H9 (cell line): ENCODE data around the gene XCR1. TPM values are rescaled to one million over a fixed set of nuclear protein-coding genes. Genes with fewer than 3 reads are reported as not detected.

Source experiments
- DNase-seq: peaks from one replicate; pipeline ENCODE4 v3.0.0-alpha.2; 2017
- H2AFZ ChIP-seq: one replicate; pipeline ENCODE4 v1.6.1; 2013; ENCODE audit warnings: mild to moderate bottlenecking, low read length, control low read depth, moderate library complexity
- H2AK5ac ChIP-seq: 2 replicates; pipeline ENCODE4 v1.6.1; 2013; ENCODE audit warnings: low read length, control low read depth, mixed read lengths; ENCODE audit not compliant: insufficient read length
- H2BK120ac ChIP-seq: one replicate; pipeline ENCODE4 v1.6.1; 2013; ENCODE audit warnings: low read depth, mild to moderate bottlenecking, low read length, control low read depth, inconsistent platforms; ENCODE audit not compliant: poor library complexity, severe bottlenecking
- H2BK12ac ChIP-seq: 2 replicates; pipeline ENCODE4 v1.6.1; 2013; ENCODE audit warnings: low read length, control low read depth, mixed read lengths, low read depth; ENCODE audit not compliant: insufficient read length
- H2BK15ac ChIP-seq: 2 replicates; pipeline ENCODE4 v1.6.1; 2013; ENCODE audit warnings: low read depth, low read length, control low read depth
- H2BK20ac ChIP-seq: one replicate; pipeline ENCODE4 v1.6.1; 2013; ENCODE audit warnings: low read depth, mild to moderate bottlenecking, low read length, control low read depth, inconsistent platforms; ENCODE audit not compliant: poor library complexity, severe bottlenecking
- H2BK5ac ChIP-seq: 2 replicates; pipeline ENCODE4 v1.6.1; 2013; ENCODE audit warnings: low read length, control low read depth, mixed read lengths; ENCODE audit not compliant: insufficient read length
- H3K14ac ChIP-seq: 2 replicates; pipeline ENCODE4 v1.6.1; 2013; ENCODE audit warnings: low read length, control low read depth; ENCODE audit not compliant: insufficient read depth
- H3K18ac ChIP-seq: 2 replicates; pipeline ENCODE4 v1.6.1; 2013; ENCODE audit warnings: low read depth, mild to moderate bottlenecking, mixed read lengths, low read length, control low read depth; ENCODE audit not compliant: insufficient read length
- H3K23ac ChIP-seq: 2 replicates; pipeline ENCODE4 v1.6.1; 2013; ENCODE audit warnings: low read length, control low read depth, mixed read lengths, low read depth; ENCODE audit not compliant: insufficient read length
- H3K23me2 ChIP-seq: 2 replicates; pipeline ENCODE4 v1.6.1; 2013; ENCODE audit warnings: low read depth, mild to moderate bottlenecking, mixed read lengths, low read length, control low read depth; ENCODE audit not compliant: insufficient read length, poor library complexity, severe bottlenecking
- H3K27ac ChIP-seq: 2 replicates; pipeline ENCODE4 v1.5.1; 2013; ENCODE audit warnings: low read length, control low read depth, mixed read lengths, low read depth; ENCODE audit not compliant: insufficient read length
- H3K27me3 ChIP-seq: 2 replicates; pipeline ENCODE4 v1.6.1; 2013; ENCODE audit warnings: low read length, control low read depth, inconsistent platforms; ENCODE audit not compliant: insufficient read depth
- H3K4ac ChIP-seq: 2 replicates; pipeline ENCODE4 v1.6.1; 2013; ENCODE audit warnings: low read depth, mild to moderate bottlenecking, control low read depth, inconsistent platforms, low read length, moderate library complexity
- H3K4me1 ChIP-seq: 2 replicates; pipeline ENCODE4 v1.6.1; 2013; ENCODE audit warnings: low read length, control low read depth, inconsistent platforms; ENCODE audit not compliant: insufficient read depth
- H3K4me2 ChIP-seq: 2 replicates; pipeline ENCODE4 v1.6.1; 2013; ENCODE audit warnings: low read length, control low read depth, mixed read lengths; ENCODE audit not compliant: insufficient read length, insufficient read depth
- H3K56ac ChIP-seq: 2 replicates; pipeline ENCODE4 v1.6.1; 2013; ENCODE audit warnings: low read depth, mild to moderate bottlenecking, mixed read lengths, low read length, control low read depth; ENCODE audit not compliant: insufficient read length
- H3K79me1 ChIP-seq: 2 replicates; pipeline ENCODE4 v1.6.1; 2013; ENCODE audit warnings: low read depth, mild to moderate bottlenecking, moderate library complexity, low read length, control low read depth, inconsistent platforms; ENCODE audit not compliant: insufficient read depth, poor library complexity, severe bottlenecking
- H3K79me2 ChIP-seq: 2 replicates; pipeline ENCODE4 v1.6.1; 2013; ENCODE audit warnings: low read length, control low read depth, inconsistent platforms; ENCODE audit not compliant: insufficient read depth
- H3K9ac ChIP-seq: 2 replicates; pipeline ENCODE4 v1.6.1; 2013; ENCODE audit warnings: low read length, control low read depth, mixed read lengths; ENCODE audit not compliant: insufficient read length; ENCODE audit errors: extremely low read depth
- H3K9me3 ChIP-seq: one replicate; pipeline ENCODE4 v1.6.1; 2013; ENCODE audit warnings: low read depth, low read length, inconsistent platforms; ENCODE audit not compliant: control insufficient read depth
- H3T11ph ChIP-seq: one replicate; pipeline ENCODE4 v1.6.1; 2013; ENCODE audit warnings: mild to moderate bottlenecking, low read length, control low read depth, inconsistent platforms
- H4K20me1 ChIP-seq: one replicate; pipeline ENCODE4 v1.6.1; 2013; ENCODE audit not compliant: control insufficient read depth, insufficient read length, insufficient read depth
- H4K5ac ChIP-seq: 2 replicates; pipeline ENCODE4 v1.6.1; 2013; ENCODE audit warnings: low read depth, mild to moderate bottlenecking, mixed read lengths, low read length, control low read depth; ENCODE audit not compliant: insufficient read length
- H4K8ac ChIP-seq: replicated peaks from 2 replicates; pipeline ENCODE4 v1.6.1; 2013; ENCODE audit warnings: low read length, control low read depth, mixed read lengths, low read depth; ENCODE audit not compliant: insufficient read length
- H4K91ac ChIP-seq: 2 replicates; pipeline ENCODE4 v1.6.1; 2013; ENCODE audit warnings: low read depth, mild to moderate bottlenecking, moderate library complexity, mixed read lengths, low read length, control low read depth; ENCODE audit not compliant: insufficient read length
- H3K27ac Mint-ChIP-seq, 3 experiments: 2 replicates in 2 of 3; 3 replicates in 1 of 3; pipeline ENCODE4 v1.8.0; 2020 to 2021; ENCODE audit warnings: mixed read lengths in 3 of 3, mild to moderate bottlenecking in 1 of 3, moderate library complexity in 1 of 3
- H3K27me3 Mint-ChIP-seq: 2 replicates; pipeline ENCODE4 v1.8.0; 2021; ENCODE audit warnings: low read depth, mild to moderate bottlenecking, moderate library complexity, mixed read lengths
- H3K36me3 Mint-ChIP-seq, 3 experiments: 2 replicates in 2 of 3; 3 replicates in 1 of 3; pipeline ENCODE4 v1.8.0; 2020 to 2021; ENCODE audit warnings: low read depth in 3 of 3, mixed read lengths in 3 of 3; ENCODE audit not compliant: insufficient read depth in 1 of 3
- H3K4me1 Mint-ChIP-seq, 2 experiments: 2 replicates each; pipeline ENCODE4 v1.8.0; 2020; ENCODE audit warnings: mixed read lengths in 2 of 2
- H3K4me3 Mint-ChIP-seq, 2 experiments: 2 replicates in 1 of 2; 3 replicates in 1 of 2; pipeline ENCODE4 v1.8.0; 2020 to 2021; ENCODE audit warnings: mild to moderate bottlenecking in 2 of 2, mixed read lengths in 2 of 2, moderate library complexity in 1 of 2
- H3K9me3 Mint-ChIP-seq, 2 experiments: 2 replicates in 1 of 2; 3 replicates in 1 of 2; pipeline ENCODE4 v1.8.0; 2020; ENCODE audit warnings: mild to moderate bottlenecking in 2 of 2, mixed read lengths in 2 of 2, moderate library complexity in 1 of 2
- WGBS: extraction: QIAGEN DNeasy Blood & Tissue Kit; methylation state at CpG from one replicate; pipeline ENCODE4 v1.1.7; 2013; ENCODE audit warnings: missing lambda C conversion rate, low lambda C conversion rate, mixed read lengths; ENCODE audit not compliant: insufficient read length; ENCODE audit errors: extremely low coverage; 5-methylcytosine and 5-hydroxymethylcytosine counted together
- total RNA-seq: library from RNA; stranded (reverse); gene quantifications from 2 replicates; pipeline ENCODE4 v1.2.1, GENCODE V29; 2021
- TF ChIP-seq, protein P1 (sequence below): fragments of 200-600 bp; sonication (generic); conservative IDR thresholded peaks from 3 replicates; pipeline ENCODE4 v1.8.0; 2021; ENCODE audit warnings: antibody characterized with exemption, mild to moderate bottlenecking

Gene XCR1
- total RNA-seq, 1 experiment from 2014 or later, result not detected

- Histone ChIP-seq H3K23me2 (no peaks in the 10 kb centered on the region), H2BK12ac (no peak overlapping the region), H3K4me1 (no peaks in the 10 kb centered on the region), H2AK5ac (no peak overlapping the region), H2BK20ac (no peak overlapping the region), H3K56ac (no peak overlapping the region), H3K79me2 (no peaks in the 10 kb centered on the region), H3K79me1 (no peaks in the 10 kb centered on the region), H3K9me3 (peaks cover 8% of the 10 kb centered on the region), H3K4me2 (no peak overlapping the region), H3T11ph (no peak overlapping the region), H4K8ac (no peak overlapping the region), H2AFZ (no peak overlapping the region), H4K20me1 (no peaks in the 10 kb centered on the region), H3K27me3 (no peaks in the 10 kb centered on the region), H4K5ac (no peak overlapping the region), H3K18ac (no peak overlapping the region), H3K9ac (no peak overlapping the region), H3K4ac (no peak overlapping the region), H3K14ac (no peak overlapping the region), H2BK120ac (no peak overlapping the region), H2BK5ac (no peak overlapping the region), H3K23ac (no peak overlapping the region), H3K27ac (no peak overlapping the region), H2BK15ac (no peak overlapping the region), H4K91ac (no peak overlapping the region)
- no peak for DNase-seq
- no CpG with 5 or more reads among the region's 6 CpGs for WGBS
- no peak overlapping the region for H3K27ac Mint-ChIP-seq
- no peaks in the 10 kb centered on the region for H3K4me1 Mint-ChIP-seq
- H3K27me3 Mint-ChIP-seq, result no peaks in the 10 kb centered on the region
- peaks cover 0 to 8% (median 6%) of the 10 kb centered on the region in 3 experiments; a peak in 4 of 7 replicates for H3K36me3 Mint-ChIP-seq
- H3K4me3 Mint-ChIP-seq, result no peak overlapping the region
- H3K9me3 Mint-ChIP-seq, result peaks cover 15 to 17% of the 10 kb centered on the region in 2 experiments
- TF ChIP-seq, protein P1, sequence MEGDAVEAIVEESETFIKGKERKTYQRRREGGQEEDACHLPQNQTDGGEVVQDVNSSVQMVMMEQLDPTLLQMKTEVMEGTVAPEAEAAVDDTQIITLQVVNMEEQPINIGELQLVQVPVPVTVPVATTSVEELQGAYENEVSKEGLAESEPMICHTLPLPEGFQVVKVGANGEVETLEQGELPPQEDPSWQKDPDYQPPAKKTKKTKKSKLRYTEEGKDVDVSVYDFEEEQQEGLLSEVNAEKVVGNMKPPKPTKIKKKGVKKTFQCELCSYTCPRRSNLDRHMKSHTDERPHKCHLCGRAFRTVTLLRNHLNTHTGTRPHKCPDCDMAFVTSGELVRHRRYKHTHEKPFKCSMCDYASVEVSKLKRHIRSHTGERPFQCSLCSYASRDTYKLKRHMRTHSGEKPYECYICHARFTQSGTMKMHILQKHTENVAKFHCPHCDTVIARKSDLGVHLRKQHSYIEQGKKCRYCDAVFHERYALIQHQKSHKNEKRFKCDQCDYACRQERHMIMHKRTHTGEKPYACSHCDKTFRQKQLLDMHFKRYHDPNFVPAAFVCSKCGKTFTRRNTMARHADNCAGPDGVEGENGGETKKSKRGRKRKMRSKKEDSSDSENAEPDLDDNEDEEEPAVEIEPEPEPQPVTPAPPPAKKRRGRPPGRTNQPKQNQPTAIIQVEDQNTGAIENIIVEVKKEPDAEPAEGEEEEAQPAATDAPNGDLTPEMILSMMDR, result no peak
Observed at GRCh38 chr3:46030626-46031025, 3.3 kb upstream of the XCR1 start.
